Measurements from ENCODE around the gene NECAB3.
"Not testable (repeated sequence)": the region's sequence is repeated elsewhere in the genome, so short reads cannot be mapped to it uniquely, and the experiment has no call there.

NECAB3 gene

GRCh38 chr20:33648396-33649004 lies 25.7 kb downstream of the NECAB3 start:
- DNase-seq = no peak

GRCh38 chr20:33647603-33648395 lies 26.4 kb downstream of the NECAB3 start:
- no peak for DNase-seq

GRCh38 chr20:33646959-33647602 lies 27.1 kb downstream of the NECAB3 start:
- not testable (repeated sequence) for DNase-seq

- DNase-seq = no peak
Observed at GRCh38 chr20:33646191-33646590, 28.0 kb downstream of the NECAB3 start.

GRCh38 chr20:33645396-33645795 lies 28.8 kb downstream of the NECAB3 start:
- no peak for DNase-seq

- DNase-seq = no peak
Observed at GRCh38 chr20:33645072-33645358, 29.2 kb downstream of the NECAB3 start.

- no peak for DNase-seq
Observed at GRCh38 chr20:33644313-33645071, 29.7 kb downstream of the NECAB3 start.

GRCh38 chr20:33640287-33640686 lies 33.9 kb downstream of the NECAB3 start:
- DNase-seq = no peak

GRCh38 chr20:33636776-33637175 lies 37.5 kb downstream of the NECAB3 start:
- no peak for DNase-seq

GRCh38 chr20:33635341-33635740 lies 38.9 kb downstream of the NECAB3 start:
- no peak for DNase-seq

GRCh38 chr20:33631910-33632309 lies 42.3 kb downstream of the NECAB3 start:
- DNase-seq = not testable (repeated sequence)

GRCh38 chr20:33630507-33630906 lies 43.7 kb downstream of the NECAB3 start:
- DNase-seq = no peak

GRCh38 chr20:33629979-33630378 lies 44.2 kb downstream of the NECAB3 start:
- no peak for DNase-seq

- DNase-seq = no peak
Observed at GRCh38 chr20:33629533-33629932, 44.7 kb downstream of the NECAB3 start.

GRCh38 chr20:33627577-33628216 lies 46.5 kb downstream of the NECAB3 start:
- no peak for DNase-seq

GRCh38 chr20:33626190-33626589 lies 48.0 kb downstream of the NECAB3 start:
- no peak for DNase-seq

- DNase-seq = no peak
Observed at GRCh38 chr20:33624399-33624798, 49.8 kb downstream of the NECAB3 start.

- no peak for DNase-seq
Observed at GRCh38 chr20:33622705-33623365, 51.4 kb downstream of the NECAB3 start.

- no peak for DNase-seq
Observed at GRCh38 chr20:33621717-33622400, 52.4 kb downstream of the NECAB3 start.

- DNase-seq = no peak
Observed at GRCh38 chr20:33612001-33612400, 62.2 kb downstream of the NECAB3 start.

- no peak for DNase-seq
Observed at GRCh38 chr20:33611106-33611505, 63.1 kb downstream of the NECAB3 start.

GRCh38 chr20:33609504-33609903 lies 64.7 kb downstream of the NECAB3 start:
- no peak for DNase-seq
